NCI-H187 treated with DMSO at 0.1 percent for 48 hours (cell line): ENCODE measurements around the gene CCNK.

Experiments used
- DNase-seq: peaks from one replicate; lab custom pipeline; 2025; lab: John Stamatoyannopoulos, UW

The CCNK gene

DNA sequence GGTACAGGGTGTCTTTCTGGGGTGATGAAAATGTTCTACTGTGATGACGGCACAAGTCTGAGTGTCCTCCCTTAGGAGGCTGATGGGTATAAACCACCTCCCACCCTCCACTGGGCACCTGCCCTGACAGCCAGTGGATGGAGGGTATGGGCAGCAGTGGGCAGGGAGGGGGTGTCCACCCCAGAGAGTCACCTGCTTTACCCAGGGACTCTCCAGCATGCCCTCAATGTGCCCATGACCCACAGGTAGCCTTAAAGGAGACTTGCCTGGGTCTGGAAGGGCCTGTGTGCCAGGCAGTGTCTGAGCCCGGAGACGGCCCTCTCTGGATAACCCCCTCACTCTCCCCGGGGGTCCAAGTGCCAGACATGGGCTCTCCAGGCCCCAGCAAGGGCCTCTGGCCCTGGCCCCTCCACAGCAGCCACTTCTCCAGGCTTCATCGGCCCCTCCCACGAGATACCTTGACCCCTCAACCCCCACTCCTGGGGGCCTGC is 38.8 kb downstream of the CCNK start:
- no peak for DNase-seq

DNA sequence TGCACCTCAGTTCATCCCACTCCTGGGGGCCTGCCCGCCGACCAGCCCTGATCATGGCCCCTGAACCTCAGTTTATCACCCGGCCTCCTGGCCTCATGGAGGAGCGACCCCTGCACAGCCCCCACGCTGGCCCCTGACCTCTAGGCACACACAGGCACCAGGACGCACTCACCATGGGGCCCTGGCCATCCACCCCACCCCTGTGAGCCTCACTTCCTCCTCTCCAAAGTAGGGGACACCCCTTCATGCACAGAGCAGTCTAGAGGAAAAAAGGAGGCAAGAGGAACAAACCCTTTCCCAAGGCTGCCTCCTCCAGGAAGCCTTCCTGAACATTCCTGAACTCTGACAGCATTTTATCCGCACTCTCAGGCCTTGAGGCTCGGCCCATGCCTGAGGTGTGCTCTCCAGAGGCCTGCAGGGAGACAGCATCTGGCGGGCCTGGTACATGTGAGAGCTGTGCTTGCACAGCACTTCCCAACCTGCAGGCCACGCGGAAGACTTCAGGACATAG is 39.4 kb downstream of the CCNK start:
- no peak for DNase-seq

DNA sequence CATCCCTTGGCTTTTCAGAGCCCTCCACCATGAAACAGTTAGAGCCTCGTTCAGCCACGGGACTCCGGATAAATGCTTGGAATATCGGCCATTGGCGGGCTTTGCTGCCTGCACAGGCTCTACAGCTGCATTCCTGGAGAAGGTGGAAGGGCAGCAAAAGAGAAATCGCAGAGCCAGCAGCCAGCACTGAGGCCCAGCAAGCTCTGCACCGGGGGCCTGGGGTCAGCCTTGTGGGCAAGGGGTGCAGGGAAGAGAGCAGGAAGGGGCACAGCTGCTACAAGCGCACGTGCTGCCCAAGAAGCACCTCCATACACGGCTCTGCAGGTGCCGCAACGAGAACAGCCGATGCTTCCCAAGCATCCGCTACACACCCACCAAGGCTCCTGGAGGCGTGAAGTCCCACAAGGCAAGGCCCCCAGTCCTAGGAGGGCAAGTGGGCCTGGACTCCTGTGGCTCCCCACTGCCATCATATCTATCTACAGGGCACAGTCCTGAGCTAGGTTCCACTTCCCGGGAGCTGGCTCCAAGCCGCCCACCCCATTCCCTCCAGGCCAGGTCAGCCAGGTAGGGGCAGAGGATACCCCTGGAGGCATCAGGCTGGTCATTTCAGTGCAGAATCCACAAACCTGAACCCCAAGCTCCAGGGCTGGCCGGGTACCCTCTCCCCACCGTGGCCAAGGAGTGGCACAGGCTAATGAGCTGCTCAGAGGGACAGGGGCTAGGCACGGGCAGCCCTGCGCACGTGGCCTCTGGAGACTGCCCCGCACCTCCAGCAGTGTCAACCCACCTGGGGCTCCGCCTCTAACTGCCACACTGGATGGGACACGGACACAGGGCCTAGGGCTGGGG is 40.2 kb downstream of the CCNK start:
- DNase-seq: no peak

DNA sequence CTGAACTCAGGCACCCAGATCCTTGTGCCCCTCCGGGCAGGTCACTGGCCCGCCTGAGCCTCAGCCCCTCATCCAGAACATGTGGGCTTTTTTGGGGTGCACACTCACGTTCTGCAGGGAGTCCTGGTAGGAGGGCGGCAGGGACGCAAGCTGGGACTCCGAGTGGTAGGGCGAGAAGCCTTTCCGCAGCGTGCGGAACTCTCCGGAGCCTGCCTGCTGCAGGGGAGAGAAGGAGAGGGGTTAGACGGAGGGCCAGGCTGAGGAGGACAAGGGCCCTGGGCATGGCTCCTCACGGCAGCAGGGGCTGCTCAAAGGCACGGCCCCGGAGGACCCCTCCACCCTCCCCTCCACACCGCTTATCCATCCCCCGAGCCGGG is 40.8 kb downstream of the CCNK start:
- DNase-seq: no peak

DNA sequence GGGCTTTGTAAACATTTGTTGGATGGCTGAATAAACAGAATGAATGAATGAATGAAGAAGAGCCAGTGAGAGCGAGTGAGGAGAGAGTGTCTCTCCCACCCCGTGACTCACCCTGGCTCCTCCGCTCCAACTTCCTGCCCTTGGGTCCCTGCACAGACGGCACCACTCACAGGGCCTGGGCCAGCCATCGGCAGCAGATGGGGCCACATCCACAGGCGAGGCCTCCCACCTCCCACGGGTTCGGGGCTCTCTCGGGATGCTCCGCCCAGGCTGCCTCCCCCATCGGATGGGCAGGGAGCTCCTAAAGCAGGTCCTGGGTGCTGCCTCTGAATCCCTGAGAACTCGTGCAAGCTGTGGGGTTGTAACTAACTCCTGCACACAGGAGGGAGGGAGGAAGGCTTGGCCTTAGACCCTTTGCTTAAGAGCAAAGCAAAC is 41.3 kb downstream of the CCNK start:
- no peak for DNase-seq

DNA sequence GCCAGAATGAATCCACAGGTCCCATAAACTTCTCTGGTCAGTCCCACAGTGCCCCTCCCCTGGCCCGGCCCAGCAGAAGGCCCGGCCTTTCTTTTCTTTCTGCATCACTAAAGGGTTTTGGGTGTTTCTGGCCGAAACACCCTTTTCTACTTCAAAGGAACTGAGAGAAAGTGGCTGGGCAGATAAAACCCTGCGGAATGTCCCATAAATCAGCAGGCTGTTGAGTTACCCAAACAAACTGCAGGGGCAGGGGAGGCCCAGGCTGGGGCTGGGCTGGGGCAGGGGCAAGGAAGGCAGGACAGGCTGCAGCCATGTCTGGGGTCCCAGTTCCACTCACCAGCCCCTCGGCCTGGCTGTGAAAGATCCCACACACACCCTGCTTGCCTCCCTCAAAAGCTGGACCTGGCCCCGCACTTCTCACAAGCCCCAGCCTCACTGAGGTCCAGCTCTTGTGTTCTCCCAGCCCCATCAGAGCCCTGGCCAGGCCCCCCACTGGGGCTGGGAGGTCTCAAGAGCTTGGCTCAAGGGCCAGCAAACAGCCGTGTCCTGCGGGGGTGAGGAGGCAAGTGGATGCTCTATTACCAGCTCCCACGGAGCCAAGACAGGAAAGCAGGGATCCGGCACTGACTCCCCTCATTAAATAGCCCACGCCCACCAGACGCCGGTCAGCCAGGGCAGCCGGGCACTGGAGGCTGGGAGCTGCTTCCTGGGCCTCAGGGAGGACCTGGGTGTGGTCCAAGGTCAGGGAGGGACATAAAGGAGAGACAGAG is 41.9 kb downstream of the CCNK start:
- DNase-seq: no peak

DNA sequence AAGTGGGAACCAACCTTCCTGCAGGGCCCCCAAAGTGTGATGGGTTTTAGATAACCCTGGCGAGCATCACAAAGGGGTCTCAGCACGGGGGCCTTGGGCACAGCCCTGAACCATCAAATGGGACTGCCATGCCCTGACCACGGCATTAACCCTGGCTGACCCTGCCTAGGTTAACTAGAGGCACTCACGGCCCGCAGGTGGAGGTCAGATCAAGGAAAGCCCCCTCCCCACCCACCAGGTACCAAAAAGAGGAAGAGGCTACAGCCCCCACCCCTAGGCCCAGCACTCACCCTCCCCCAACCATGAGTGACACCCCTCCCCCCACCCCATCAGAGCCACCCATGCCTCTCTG is 42.5 kb downstream of the CCNK start:
- DNase-seq: no peak

DNA sequence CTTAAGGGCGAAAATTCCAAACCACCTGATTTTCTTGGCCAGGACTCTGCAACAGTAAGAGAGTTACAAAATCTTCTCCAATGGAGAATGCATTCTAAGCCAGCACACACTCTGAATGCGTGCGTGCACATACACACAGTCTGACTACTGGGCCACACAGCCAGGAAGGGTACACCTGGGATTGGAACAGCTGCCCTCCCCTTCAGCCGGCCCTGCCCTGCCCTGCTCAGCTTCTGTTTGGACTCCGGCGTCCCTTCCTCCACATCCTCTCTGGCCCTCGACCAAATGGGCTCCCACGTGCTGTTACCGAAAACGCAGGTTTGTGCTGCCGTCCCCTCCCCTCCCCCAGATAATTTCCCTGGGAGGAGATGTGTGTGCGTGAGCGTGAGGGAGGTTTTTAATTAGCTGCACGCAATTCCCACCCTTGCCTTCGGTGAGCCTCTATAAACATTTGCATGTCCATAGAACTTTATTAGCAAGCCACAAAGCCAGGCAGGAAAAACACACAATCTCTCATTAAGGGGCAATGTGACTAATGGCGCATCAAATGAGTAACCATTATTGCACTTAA is 43.0 kb downstream of the CCNK start:
- DNase-seq: no peak

DNA sequence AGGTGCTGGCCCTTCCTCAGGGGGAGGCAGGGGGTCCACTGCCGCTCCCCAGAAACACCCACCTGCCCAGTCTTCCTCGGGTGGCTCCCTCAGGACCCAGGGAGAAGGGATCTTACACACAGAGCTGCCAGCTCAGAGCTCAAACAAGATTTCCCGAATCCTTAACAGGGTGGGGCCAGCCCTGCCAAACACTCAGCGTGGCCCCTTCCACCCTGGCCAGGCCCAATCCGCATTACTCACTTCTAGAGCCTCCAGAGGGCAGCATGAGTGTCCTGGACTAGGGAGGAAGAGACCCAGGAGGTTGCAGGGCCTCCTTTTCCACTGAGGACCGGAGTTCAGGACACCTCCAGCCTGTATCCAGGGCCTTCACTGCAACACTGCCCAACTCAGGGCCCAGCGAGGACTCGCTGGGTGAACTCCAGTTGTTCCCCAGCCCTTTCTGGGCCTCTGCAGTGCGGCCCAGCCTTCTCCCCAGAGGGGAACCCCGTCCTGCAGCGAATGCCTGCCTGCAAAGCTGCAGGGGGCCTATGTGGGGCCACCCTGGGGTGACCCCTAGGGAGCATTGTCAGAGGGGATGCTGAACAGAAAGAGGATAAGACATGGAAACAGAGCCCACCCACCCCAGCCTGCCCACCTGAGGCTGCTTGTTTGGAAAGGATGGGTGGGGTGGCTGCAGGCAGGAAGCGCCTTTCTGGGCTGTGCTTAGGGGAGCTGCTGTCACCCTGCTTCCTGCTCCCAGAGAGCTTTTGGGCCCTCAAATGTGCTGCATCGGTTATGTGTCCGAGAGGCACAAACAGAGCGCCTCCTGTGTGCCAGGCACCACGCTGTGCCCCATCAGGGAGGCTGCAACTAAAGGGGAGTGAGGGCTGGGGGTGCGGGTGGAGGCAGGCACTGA is 43.8 kb downstream of the CCNK start:
- no peak for DNase-seq

DNA sequence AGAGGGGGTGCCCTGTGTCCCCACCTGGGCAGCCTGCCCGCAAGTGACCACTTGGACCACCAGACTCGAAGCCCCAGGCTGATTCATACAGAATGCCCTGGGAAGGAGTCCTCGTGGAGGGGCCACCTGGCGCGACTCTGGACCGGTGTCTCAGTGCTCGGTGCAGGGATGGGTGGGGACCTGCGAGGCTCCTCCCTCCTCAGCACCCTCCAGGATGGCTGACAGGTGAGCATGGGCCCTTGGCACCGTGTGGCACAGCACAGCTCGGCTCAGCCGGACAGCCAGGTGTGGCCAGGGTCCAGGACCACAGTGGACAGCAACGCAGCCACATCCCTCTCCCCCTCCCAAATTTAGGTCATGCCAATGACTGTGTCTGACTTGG is 44.5 kb downstream of the CCNK start:
- DNase-seq: no peak

DNA sequence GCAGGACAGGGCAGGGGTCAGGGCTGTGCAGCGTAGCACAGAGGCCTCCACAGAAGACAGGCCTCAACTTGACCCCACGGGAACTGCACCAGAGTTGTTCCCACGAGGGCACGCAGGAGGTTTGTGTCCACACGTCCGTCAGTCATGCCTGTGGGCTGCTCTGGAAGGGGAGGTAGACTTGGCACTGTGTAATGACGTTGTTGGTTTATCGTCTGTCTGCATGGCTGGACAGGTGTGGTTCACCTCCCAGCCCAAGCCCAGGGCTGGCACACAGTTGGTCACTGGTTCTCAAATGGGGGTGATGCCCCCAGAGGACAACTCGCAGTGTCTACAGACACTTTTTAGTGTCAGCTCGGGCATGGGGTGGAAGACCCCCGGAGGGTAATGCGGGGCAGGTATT is 45.8 kb downstream of the CCNK start:
- no peak for DNase-seq

DNA sequence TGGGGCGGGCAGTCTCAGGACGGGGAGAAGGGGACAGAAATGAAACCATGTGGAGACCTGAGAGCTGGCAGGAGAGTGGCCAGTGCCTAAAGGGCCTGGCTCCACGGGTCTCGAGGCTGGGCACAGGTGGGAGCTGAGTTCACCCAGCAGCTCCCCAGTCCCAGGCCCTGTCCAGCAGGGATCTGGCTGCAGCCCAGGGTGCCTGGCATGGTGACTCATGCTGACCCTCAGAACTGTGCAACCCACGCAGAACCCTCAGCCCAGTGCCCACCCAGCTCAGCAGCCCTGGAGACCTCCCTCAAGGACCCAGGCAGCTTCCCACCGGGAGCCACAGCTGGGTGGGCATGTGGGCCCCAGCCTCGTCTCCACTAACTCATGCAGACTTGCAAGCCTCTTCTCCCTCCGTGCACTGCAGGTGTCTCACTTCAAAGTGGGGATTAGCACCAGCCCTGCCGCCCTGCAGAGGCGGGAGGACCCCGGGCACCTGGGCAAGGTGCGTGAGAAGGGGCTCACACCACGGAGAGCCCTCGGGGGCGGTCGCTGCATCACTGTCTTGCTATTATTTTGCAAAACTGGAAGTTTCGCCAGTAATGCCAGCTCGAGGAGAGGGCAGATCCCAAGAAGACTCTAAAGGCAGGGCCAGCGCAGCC is 46.3 kb downstream of the CCNK start:
- DNase-seq: no peak

DNA sequence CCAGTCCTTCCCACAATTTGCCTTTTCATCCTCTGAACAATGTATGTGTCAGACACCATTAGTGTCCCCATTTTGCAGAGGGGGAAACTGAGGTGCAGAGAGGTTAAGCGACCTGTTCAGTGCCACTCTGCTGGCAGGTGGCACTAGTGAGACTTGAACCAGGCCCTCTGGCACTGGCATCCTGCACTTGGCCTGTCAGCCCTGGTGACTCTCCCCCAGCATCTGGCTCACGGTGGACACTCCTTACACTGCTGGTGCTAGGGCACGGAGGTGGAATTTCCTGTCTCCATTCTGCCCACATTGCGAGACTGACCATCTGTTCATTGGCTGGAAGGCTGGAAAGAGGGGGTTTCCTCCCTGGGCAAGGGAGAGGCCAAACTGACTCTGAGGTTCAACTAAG is 48.7 kb downstream of the CCNK start:
- DNase-seq: no peak

DNA sequence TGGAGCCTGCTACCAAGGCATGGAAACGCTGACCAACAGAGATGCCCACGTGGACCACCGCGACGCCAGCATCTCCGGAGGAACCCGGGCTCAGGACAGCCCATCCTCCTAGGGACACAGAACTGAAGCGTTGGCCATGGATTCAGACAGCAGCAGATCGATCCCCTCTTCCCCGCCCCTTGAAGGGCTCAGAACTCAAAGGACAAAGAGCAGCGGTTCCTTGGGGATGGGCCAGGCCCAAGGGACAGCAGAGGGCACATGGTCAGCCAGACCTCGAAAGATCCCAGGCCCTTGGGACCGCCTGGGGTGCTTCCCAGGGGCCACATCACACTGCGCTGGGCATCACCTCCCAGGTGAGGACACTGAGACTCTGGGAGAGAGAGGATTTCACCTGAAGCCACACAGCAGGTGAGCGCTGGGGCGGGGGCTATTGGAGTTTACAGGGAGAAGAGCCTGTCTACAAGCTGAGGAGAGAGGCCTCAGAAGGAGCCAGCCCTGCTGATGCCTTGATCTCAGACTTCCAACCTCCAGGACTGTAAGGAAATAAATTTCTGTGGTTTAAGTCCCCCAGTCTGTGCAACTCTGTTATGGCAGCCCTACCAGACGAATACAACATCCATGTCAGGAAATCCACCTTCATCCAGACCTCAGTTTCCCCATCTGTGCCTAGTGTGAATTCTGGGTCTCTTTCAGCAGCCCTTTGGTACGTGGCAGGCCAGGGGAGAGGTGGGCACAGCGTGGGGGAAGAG is 49.4 kb downstream of the CCNK start:
- no peak for DNase-seq

DNA sequence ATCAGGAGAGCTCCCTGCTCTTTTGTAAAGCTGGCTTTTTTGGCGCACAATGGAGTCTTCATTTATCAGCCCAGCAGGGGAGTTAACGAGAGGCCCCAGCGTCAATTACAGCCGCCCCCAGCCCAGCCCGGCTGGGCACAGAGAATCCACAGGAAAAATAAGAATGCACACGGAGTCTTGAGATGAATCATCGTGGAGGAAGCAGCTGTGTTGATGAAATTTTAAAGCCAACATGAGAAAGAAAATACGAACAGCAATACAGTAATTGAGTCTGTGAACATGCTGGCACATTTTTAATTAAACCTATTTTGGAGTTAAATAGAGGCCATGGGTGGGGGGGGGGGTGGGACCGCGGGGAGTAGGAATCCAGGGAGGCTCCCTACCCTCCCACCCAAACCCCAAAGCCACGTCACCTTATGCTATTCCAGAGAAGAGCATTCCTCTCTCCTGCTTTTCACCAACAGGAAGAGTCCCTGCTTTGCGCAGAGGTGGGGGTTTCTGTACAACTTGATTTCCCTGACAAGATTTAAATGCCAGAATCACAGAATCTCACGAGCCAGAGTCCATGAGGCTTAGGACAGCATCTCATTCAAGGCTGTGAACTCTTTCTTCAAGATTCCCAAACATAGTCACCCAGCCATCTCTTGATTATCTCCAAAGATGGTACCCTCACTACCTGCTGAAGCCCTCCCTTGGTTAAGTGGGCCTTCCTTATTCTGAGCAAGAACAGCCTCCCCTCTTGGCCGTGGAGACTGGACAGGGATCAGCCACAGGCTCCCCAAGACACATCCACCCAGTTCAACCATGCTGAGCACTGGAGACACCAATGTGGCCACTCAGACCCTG is 50.3 kb downstream of the CCNK start:
- DNase-seq: no peak

DNA sequence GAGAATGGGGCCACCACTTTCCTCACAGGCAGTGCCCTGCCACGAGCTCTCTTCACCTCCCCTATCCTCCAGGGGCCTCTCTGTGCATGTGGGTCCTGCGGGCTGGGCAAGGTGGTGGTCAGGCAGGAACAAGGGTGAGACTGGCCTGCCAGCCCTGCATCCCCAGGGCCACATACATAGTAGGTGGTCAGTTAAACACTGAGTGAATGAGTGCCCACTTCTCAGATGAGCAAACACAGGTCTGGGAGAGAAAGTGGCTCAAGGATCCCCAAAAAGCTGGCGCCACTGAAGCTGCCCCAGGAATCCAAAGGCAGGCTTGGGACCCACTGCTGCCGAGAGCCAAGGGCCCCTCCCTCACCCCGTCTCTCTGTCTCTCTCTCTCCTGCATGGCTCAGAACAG is 51.1 kb downstream of the CCNK start:
- DNase-seq: no peak

DNA sequence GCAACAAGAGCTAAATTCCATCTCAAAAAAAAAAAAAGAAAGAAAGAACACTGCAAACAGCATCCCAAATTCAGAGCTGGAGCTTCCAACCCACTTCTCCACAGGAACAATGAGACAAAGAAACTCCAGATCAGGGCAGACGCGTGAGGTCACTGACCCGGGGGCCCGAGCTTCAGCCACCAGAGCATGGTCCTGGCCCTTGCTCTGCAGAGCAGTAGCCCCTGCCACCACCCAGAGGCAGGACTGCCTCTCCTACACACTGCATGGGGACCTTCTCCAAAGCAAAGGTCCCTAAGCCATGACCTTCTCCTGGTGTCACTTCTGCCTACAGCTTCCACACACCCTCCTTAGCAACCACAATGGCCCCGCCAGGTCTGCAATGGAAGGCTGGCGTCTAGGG is 53.1 kb downstream of the CCNK start:
- DNase-seq: no peak

DNA sequence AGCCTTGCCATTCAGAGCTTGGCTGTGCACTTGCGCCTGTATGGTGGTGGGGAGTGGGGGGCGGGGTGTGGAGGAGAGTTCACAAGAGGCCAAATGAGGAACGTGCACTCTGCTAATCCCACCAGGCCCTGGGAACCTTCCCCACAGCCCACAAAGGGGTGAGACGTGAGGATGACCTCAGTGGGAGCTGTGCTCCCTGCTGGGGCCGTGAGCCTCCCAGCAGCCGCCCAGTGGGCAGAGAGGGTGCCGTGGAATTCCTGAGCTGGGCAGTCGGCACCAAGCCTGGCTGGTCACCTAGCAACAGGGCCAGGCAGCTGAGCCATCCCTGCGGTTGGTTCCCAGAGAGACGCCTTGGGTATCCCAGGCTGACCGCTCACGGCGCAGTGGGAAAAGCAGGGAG is 53.7 kb downstream of the CCNK start:
- DNase-seq: no peak

DNA sequence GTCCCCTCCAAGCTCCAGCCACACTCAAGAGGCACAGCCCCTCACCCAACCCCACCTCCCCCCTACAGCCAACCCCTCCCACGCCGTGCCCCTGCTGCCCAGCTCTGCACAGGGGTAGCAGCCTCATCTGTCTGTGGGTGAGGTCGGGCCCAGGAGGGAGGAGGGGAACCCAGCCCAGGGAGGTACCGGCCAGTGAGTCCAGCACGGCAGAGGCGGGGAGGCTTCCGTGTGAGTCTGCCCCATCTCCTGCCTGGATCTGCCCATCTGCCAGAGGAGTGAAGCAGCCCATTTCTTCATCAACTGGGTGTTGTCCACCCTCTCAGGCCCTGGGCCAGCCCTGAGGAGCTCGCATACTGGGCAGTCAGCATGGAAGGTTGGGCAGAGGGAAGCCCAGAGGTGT is 54.2 kb downstream of the CCNK start:
- DNase-seq: no peak
